SK-N-SH (cell line): ENCODE results near the gene RECK. TPM values are rescaled to one million over a fixed set of nuclear protein-coding genes. Genes with fewer than 3 reads are reported as not detected.
A peak's percentile ranks its signal among the peaks of the same experiment; 100 is the strongest.

Source experiments
- CTCF ChIA-PET: fragments of 300-600, 350-600 bp; formaldehyde crosslinking; extraction: SDS; loops from one replicate; lab custom pipeline; 2021; lab: Yijun Ruan, JAX
- POLR2A ChIA-PET: fragments of 350-600 bp; sonication (Branson Sonifier 250); formaldehyde crosslinking; extraction: SDS; loops from one replicate; lab custom pipeline; 2020; ENCODE audit warnings: antibody characterized with exemption, inconsistent platforms; lab: Yijun Ruan, JAX
- DNase-seq: peaks from one replicate; pipeline ENCODE4 v3.0.0; 2012
- H2AFZ ChIP-seq: fragments of 200-600 bp; sonication (generic); 2 replicates; pipeline ENCODE4 v1.8.1; 2016; ENCODE audit warnings: antibody characterized with exemption, mild to moderate bottlenecking, low read depth
- H3F3A ChIP-seq: fragments of 200-600 bp; sonication (generic); replicated peaks from 2 replicates; pipeline ENCODE3; 2016; ENCODE audit warnings: antibody characterized with exemption, mild to moderate bottlenecking; ENCODE audit not compliant: insufficient read depth
- H3K27ac ChIP-seq, 2 experiments: fragments of 200-500 bp in 1 of 2; fragments of 200-600 bp in 1 of 2; sonication (Bioruptor generic) in 1 of 2; sonication (generic), shearing (Covaris generic) in 1 of 2; 2 replicates each; pipeline versions ENCODE4 v1.5.1 to v1.6.1; 2014 to 2016; ENCODE audit warnings: low read depth in 2 of 2, inconsistent platforms in 1 of 2, low read length in 1 of 2, mild to moderate bottlenecking in 1 of 2, mixed read lengths in 1 of 2
- H3K27me3 ChIP-seq: fragments of 200-600 bp; sonication (generic), shearing (Covaris generic); 2 replicates; pipeline ENCODE4 v1.6.1; 2016; ENCODE audit warnings: mixed run types; ENCODE audit not compliant: insufficient read depth
- H3K36me3 ChIP-seq, 2 experiments: fragments of 200-500 bp in 1 of 2; fragments of 200-600 bp in 1 of 2; sonication (Bioruptor generic) in 1 of 2; sonication (generic) in 1 of 2; replicated peaks in 1 of 2; 2 replicates each; pipeline versions ENCODE3 to v1.5.1; 2014 to 2016; ENCODE audit warnings: low read length in 1 of 2, mild to moderate bottlenecking in 1 of 2; ENCODE audit not compliant: insufficient read depth in 2 of 2, control insufficient read depth in 1 of 2
- H3K4me1 ChIP-seq, 2 experiments: fragments of 200-500 bp in 1 of 2; fragments of 200-600 bp in 1 of 2; sonication (Bioruptor generic) in 1 of 2; sonication (generic), shearing (Covaris generic) in 1 of 2; 2 replicates each; pipeline versions ENCODE4 v1.5.1 to v1.6.1; 2014 to 2016; ENCODE audit warnings: low read depth in 1 of 2, low read length in 1 of 2, mixed run types in 1 of 2; ENCODE audit not compliant: insufficient read depth in 2 of 2, control insufficient read depth in 1 of 2
- H3K4me2 ChIP-seq: fragments of 200-600 bp; sonication (generic), shearing (Covaris generic); 2 replicates; pipeline ENCODE4 v1.6.1; 2017; ENCODE audit warnings: mixed run types
- H3K4me3 ChIP-seq, 2 experiments: fragments of 200-500 bp in 1 of 2; fragments of 200-600 bp in 1 of 2; sonication (Bioruptor generic) in 1 of 2; sonication (generic), shearing (Covaris generic) in 1 of 2; 2 replicates each; pipeline versions ENCODE4 v1.5.1 to v1.8.1; 2014 to 2016; ENCODE audit warnings: low read depth in 2 of 2, inconsistent platforms in 1 of 2, low read length in 1 of 2, mild to moderate bottlenecking in 1 of 2, mixed read lengths in 1 of 2, moderate library complexity in 1 of 2
- H3K79me2 ChIP-seq: fragments of 200-600 bp; sonication (generic); 2 replicates; pipeline ENCODE4 v1.8.1; 2017; ENCODE audit warnings: mild to moderate bottlenecking; ENCODE audit not compliant: insufficient read depth
- H3K9ac ChIP-seq: fragments of 200-600 bp; sonication (generic); 2 replicates; pipeline ENCODE4 v1.6.1; 2017; ENCODE audit warnings: mixed run types
- H3K9me2 ChIP-seq: fragments of 200-600 bp; sonication (generic); 2 replicates; pipeline ENCODE4 v1.6.1; 2017; ENCODE audit warnings: mixed run types
- H3K9me3 ChIP-seq: fragments of 200-600 bp; sonication (generic); 2 replicates; pipeline ENCODE4 v1.6.1; 2017; ENCODE audit warnings: mixed run types, mild to moderate bottlenecking, moderate library complexity
- H4K20me1 ChIP-seq: fragments of 200-600 bp; sonication (generic); 2 replicates; pipeline ENCODE4 v1.6.1; 2017; ENCODE audit warnings: mild to moderate bottlenecking, mixed run types; ENCODE audit not compliant: insufficient read depth
- CHD2 ChIP-seq: fragments of 150-350 bp; IDR thresholded peaks from 2 replicates; pipeline ENCODE4 v1.6.1; 2018; ENCODE audit warnings: low read length; ENCODE audit not compliant: partially characterized antibody
- ELF1 ChIP-seq: IDR thresholded peaks from 2 replicates; pipeline ENCODE4 v1.4.0; 2012
- EP300 ChIP-seq, 2 experiments: IDR thresholded peaks; 2 replicates each; pipeline versions ENCODE4 v1.4.0 to v1.6.1; 2012; ENCODE audit warnings: borderline replicate concordance in 1 of 2, low read depth in 1 of 2, low read length in 1 of 2
- GATA2 ChIP-seq: sonication (generic); formaldehyde crosslinking; IDR thresholded peaks from 2 replicates; pipeline ENCODE4 v1.5.0; 2020; ENCODE audit warnings: mild to moderate bottlenecking, missing genetic modification reagents
- IRF3 ChIP-seq: fragments of 150-350 bp; IDR thresholded peaks from 2 replicates; pipeline ENCODE4 v1.6.1; 2016; ENCODE audit warnings: mild to moderate bottlenecking, low read depth, low read length
- JUND ChIP-seq: IDR thresholded peaks from 2 replicates; pipeline ENCODE4 v1.4.0; 2012
- MAX ChIP-seq: IDR thresholded peaks from 2 replicates; pipeline ENCODE4 v1.4.0; 2012; ENCODE audit warnings: low read depth
- MXI1 ChIP-seq: IDR thresholded peaks from 2 replicates; pipeline ENCODE4 v1.6.1; 2012; ENCODE audit warnings: mild to moderate bottlenecking, low read depth, low read length, improper control_type of control experiment
- NRF1 ChIP-seq: IDR thresholded peaks from 2 replicates; pipeline ENCODE4 v1.6.1; 2012; ENCODE audit warnings: low read depth, mild to moderate bottlenecking, low read length
- PBX3 ChIP-seq: IDR thresholded peaks from 2 replicates; pipeline ENCODE4; 2012
- RAD21 ChIP-seq: IDR thresholded peaks from 2 replicates; pipeline ENCODE4 v1.6.1; 2012; ENCODE audit warnings: mild to moderate bottlenecking, low read length
- RCOR1 ChIP-seq: fragments of 150-350 bp; IDR thresholded peaks from 2 replicates; pipeline ENCODE4 v1.6.1; 2017; ENCODE audit warnings: antibody characterized with exemption, low read length
- RXRA ChIP-seq: IDR thresholded peaks from 2 replicates; pipeline ENCODE4 v1.4.0; 2012; ENCODE audit warnings: low read depth, mild to moderate bottlenecking, borderline replicate concordance
- TCF12 ChIP-seq: IDR thresholded peaks from 2 replicates; pipeline ENCODE4 v1.4.0; 2012
- TEAD4 ChIP-seq: IDR thresholded peaks from 2 replicates; pipeline ENCODE4 v1.4.0; 2012; ENCODE audit warnings: mild to moderate bottlenecking, borderline replicate concordance; ENCODE audit not compliant: insufficient read depth
- ZBTB33 ChIP-seq: IDR thresholded peaks from 2 replicates; pipeline ENCODE4 v1.4.0; 2012; ENCODE audit warnings: low read depth, borderline replicate concordance
- WGBS: methylation state at CpG from one replicate; pipeline ENCODE4 v1.1.6; 2017; ENCODE audit warnings: low lambda C conversion rate; 5-methylcytosine and 5-hydroxymethylcytosine counted together
- polyA plus RNA-seq, 3 experiments: library from polyadenylated mRNA; depleted of rRNA; stranded (reverse); fragments of >200 nt; gene quantifications; 2 replicates each; pipeline ENCODE4 v1.2.3, GENCODE V29; 2012

RECK gene
- polyA plus RNA-seq, 1 of the 3 experiments (the other 2 are of a cell fraction) = 22.8 TPM

GRCh38 chr9:36029765-36030528 is 6.8 kb upstream of the RECK start (continued):
- peak; percentile 88 for TF ChIP-seq PBX3
- no peak for TF ChIP-seq GATA2 (CRISPR knock-in tag)
- TF ChIP-seq EP300 (IDR thresholded peaks at IDR 0.05; ENCODE audit: borderline replicate concordance in 1 of 2, low read depth in 1 of 2, low read length in 1 of 2) = peak; percentile 42 to 92; a peak in 3 of 4 replicates
- TF ChIP-seq RCOR1 = no peak

GRCh38 chr9:36030871-36031270 is 5.8 kb upstream of the RECK start:
- H3K27ac ChIP-seq = peak overlapping the region in 1 of 2 experiments; percentile 82; a peak in 1 of 4 replicates
- no peak overlapping the region for H2AFZ ChIP-seq
- H3K9me2 ChIP-seq = no peaks in the 10 kb centered on the region
- ChIA-PET POLR2A (no interaction called here), CTCF (interaction anchor here (4.8 to 9.1 kb wide), 2 partner anchors 22 to 76 kb away, joined by 28 to 128 read pairs; no protein-coding TSS in a partner anchor)
- no peak overlapping the region for H3K4me2 ChIP-seq
- H4K20me1 ChIP-seq = no peaks in the 10 kb centered on the region
- no peak for TF ChIP-seq RXRA
- no peak for TF ChIP-seq GATA2 (CRISPR knock-in tag)
- TF ChIP-seq RAD21 = no peak
- no peak for TF ChIP-seq EP300 (IDR thresholded peaks at IDR 0.05; ENCODE audit: borderline replicate concordance in 1 of 2, low read depth in 1 of 2, low read length in 1 of 2)
- TF ChIP-seq ELF1 = no peak
- H3K4me1 ChIP-seq = peaks cover 0 to 22% of the 10 kb centered on the region in 2 experiments; a peak in 3 of 4 replicates
- no peaks in the 10 kb centered on the region for H3K36me3 ChIP-seq
- no peak overlapping the region for H3K4me3 ChIP-seq
- H3K9ac ChIP-seq = no peak overlapping the region
- DNase-seq = no peak
- no peaks in the 10 kb centered on the region for H3K9me3 ChIP-seq
- WGBS = 80% methylated on average over 3 of the region's 3 CpGs
- no peaks in the 10 kb centered on the region for H3K79me2 ChIP-seq
- H3F3A ChIP-seq = peaks cover 31% of the 10 kb centered on the region
- H3K27me3 ChIP-seq = no peaks in the 10 kb centered on the region

GRCh38 chr9:36031774-36032555 is 4.7 kb upstream of the RECK start:
- Histone ChIP-seq H2AFZ (no peak overlapping the region), H3K27me3 (no peaks in the 10 kb centered on the region), H3F3A (peaks cover 33% of the 10 kb centered on the region), H3K79me2 (peaks cover 2% of the 10 kb centered on the region), H4K20me1 (no peaks in the 10 kb centered on the region), H3K36me3 (no peaks in the 10 kb centered on the region), H3K4me3 (no peak overlapping the region), H3K9ac (no peak overlapping the region), H3K9me3 (no peaks in the 10 kb centered on the region), H3K9me2 (no peaks in the 10 kb centered on the region), H3K4me2 (peak overlapping the region; percentile 18; the same call in 1 of the 2 replicates), H3K27ac (peak overlapping the region in 1 of 2 experiments; percentile 7; a peak in 2 of 4 replicates), H3K4me1 (peaks cover 3 to 22% of the 10 kb centered on the region in 2 experiments)
- no peak for TF ChIP-seq TEAD4
- TF ChIP-seq PBX3 = peak; percentile 66; the same call in 1 of the 2 replicates
- no peak for TF ChIP-seq ZBTB33
- TF ChIP-seq MXI1 = no peak
- TF ChIP-seq EP300 (IDR thresholded peaks at IDR 0.05; ENCODE audit: borderline replicate concordance in 1 of 2, low read depth in 1 of 2, low read length in 1 of 2) = 0 out of 4 replicates have a peak, but pooled peaks of 1 of the 2 experiments have one; percentile 15
- no peak for TF ChIP-seq JUND
- TF ChIP-seq CHD2 = no peak
- TF ChIP-seq MAX = no peak
- no peak for TF ChIP-seq RCOR1
- TF ChIP-seq IRF3 = no peak
- peak; percentile 85 for TF ChIP-seq TCF12
- no peak for TF ChIP-seq NRF1
- POLR2A ChIA-PET = no interaction called here
- 61% methylated on average over 5 of the region's 6 CpGs for whole genome bisulfite sequencing
- CTCF ChIA-PET = interaction anchor here (0.8 to 1.8 kb wide), 4 partner anchors 9 to 150 kb away, joined by 3 to 10 read pairs (median 6); no protein-coding TSS in a partner anchor
- no peak for DNase-seq
